IPS DF 6.9 (cell line): ENCODE results near the gene ZNF44.
"Not testable (repeated sequence)": the region's sequence is repeated elsewhere in the genome, so short reads cannot be mapped to it uniquely, and the experiment has no call there.

Experiments used
- DNase-seq: peaks from one replicate; pipeline ENCODE4 v3.0.0-alpha.2; 2013; ENCODE audit warnings: low read depth, low spot score
- H3K27ac ChIP-seq: one replicate; pipeline ENCODE4 v1.5.1; 2013; ENCODE audit warnings: low read length, control low read depth
- H3K27me3 ChIP-seq: 2 replicates; pipeline ENCODE4 v1.6.1; 2013; ENCODE audit warnings: mild to moderate bottlenecking, low read length; ENCODE audit not compliant: control insufficient read depth, insufficient read depth
- H3K36me3 ChIP-seq: 2 replicates; pipeline ENCODE4 v1.6.1; 2013; ENCODE audit warnings: low read length; ENCODE audit not compliant: control insufficient read depth, insufficient read depth
- H3K4me1 ChIP-seq: 2 replicates; pipeline ENCODE4 v1.6.1; 2013; ENCODE audit warnings: low read length; ENCODE audit not compliant: control insufficient read depth, insufficient read depth
- H3K4me3 ChIP-seq: 2 replicates; pipeline ENCODE4 v1.5.1; 2013; ENCODE audit warnings: mild to moderate bottlenecking, low read length
- H3K9me3 ChIP-seq: 2 replicates; pipeline ENCODE4 v1.6.1; 2013; ENCODE audit warnings: low read length, inconsistent platforms; ENCODE audit not compliant: control insufficient read depth, insufficient read depth
- WGBS: extraction: QIAGEN DNeasy Blood & Tissue Kit; methylation state at CpG from one replicate; pipeline ENCODE4 v1.1.7; 2013; ENCODE audit warnings: mixed read lengths, missing lambda C conversion rate; ENCODE audit not compliant: insufficient read length, insufficient coverage; 5-methylcytosine and 5-hydroxymethylcytosine counted together

Gene ZNF44

DNA sequence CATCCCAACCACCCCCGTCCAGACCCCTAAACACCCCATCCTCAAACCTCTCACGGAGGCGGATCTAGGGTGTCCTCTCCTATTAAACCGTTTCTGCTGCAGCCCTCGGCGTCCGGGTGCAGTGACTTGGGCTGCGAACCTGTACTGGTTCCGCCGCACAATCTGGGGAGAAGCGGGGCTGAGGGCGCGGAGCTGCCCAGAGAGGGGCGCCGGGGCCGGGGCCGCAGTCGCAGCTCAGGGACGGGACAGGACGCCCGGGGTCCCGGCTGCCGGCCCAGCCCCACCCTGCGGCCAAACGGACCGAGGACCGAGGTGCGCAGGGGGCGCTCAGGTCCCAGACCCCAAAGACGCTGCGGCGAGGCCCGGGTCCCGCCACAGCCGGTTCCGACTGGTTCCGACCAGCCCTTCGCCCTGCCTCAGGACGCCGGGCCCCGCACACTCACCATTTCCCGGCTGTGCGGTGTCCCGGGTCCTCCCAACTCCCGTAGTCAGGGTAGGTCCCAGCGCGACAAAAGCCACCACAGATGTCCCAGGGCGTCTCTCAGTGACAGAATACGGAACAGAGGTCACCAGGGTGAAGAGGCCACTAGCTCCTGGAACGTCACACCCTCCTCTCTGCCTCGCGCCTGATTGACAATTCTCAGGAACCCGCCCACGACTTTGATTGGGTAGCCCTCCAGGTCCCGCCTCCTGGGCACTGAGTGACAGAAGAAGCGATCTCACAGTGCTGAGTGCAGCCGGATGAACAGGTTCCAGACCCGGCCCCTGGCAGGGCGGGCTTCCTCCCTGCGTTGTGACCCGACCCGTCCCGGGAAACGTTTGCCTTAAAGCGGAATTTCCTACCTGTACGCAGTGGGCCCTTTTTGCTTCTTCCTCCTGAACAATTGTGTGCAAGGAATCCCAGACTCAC lies at the start of gene ZNF44:
Gene ZNF44 (minus strand): TSS at position 635 of the 910 bp plus-strand sequence. CDS start 189 bp downstream, at position 446.
- Histone ChIP-seq H3K9me3 (no peaks in the 10 kb centered on the region), H3K27ac (no peak within 1 kb of the TSS), H3K36me3 (no peaks in the 10 kb centered on the region), H3K27me3 (no peaks in the 10 kb centered on the region), H3K4me3 (peak within 1 kb of the TSS; percentile 88), H3K4me1 (0 out of 2 replicates have a peak, but pooled peaks cover 2% of the 10 kb centered on the region)
- WGBS, result no CpG with 5 or more reads among the region's 66 CpGs
- peak; percentile 96 for DNase-seq

DNA sequence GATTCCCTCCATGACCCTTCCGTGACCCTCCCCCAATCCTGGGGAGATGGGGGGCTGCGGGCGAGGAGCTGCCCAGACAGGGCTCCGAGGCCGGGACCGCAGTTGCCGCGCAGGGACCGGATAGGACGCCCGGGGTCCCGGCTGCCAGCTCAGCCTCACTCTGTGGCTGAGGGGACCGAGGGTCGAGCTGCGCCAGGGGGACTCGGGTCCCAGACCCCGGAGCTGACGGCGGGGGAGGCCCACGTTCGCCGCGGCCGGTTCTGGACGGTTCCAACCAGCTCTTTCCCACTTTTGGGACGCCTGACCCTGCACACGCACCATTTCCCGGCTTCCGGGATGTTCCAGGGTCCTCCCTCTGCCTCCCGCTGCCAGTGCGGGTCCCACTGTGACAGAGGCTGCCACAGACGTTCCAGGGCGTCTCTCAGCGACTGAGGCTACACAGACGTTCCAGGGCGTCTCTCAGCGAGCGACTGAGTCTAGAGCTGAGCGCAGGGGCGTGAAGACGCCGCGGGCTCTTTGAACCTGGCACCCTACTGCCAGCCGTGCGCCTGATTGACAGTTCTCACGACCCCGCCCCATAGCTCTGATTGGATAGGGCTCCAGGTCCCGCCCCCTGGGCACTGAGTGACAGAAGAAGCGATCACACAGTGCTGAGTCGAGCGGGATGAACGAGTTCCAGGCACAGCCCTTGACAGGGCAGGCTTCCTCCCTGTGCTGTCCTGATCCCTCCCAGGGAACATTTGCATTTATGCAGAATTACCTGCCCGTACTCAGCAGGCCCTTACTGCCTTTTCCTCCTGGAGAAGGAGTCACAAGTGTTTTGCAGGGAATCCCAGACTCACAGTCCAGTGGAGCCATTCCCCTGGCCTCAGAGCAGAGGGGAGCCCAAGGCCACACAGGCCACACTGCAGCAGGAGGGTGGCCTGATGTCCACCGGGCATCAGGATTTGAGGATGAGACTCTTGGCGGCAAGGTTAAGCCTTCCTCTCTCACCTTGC lies 38.8 kb upstream of the ZNF44 start, which contains the start of gene ZNF563:
Gene ZNF563 (minus strand): TSS at position 472 of the 998 bp plus-strand sequence. CDS start 151 bp downstream, at position 321.
- peak; percentile 88 for DNase-seq
- H3K9me3 ChIP-seq, result no peaks in the 10 kb centered on the region
- H3K27me3 ChIP-seq, result no peaks in the 10 kb centered on the region; the same call in 1 of the 2 replicates
- WGBS, result no CpG with 5 or more reads among the region's 55 CpGs
- peak within 1 kb of the TSS; percentile 68; the same call in 1 of the 2 replicates for H3K4me3 ChIP-seq
- peaks cover 1% of the 10 kb centered on the region; the same call in 1 of the 2 replicates for H3K4me1 ChIP-seq
- no peak within 1 kb of the TSS for H3K27ac ChIP-seq
- H3K36me3 ChIP-seq, result no peaks in the 10 kb centered on the region

DNA sequence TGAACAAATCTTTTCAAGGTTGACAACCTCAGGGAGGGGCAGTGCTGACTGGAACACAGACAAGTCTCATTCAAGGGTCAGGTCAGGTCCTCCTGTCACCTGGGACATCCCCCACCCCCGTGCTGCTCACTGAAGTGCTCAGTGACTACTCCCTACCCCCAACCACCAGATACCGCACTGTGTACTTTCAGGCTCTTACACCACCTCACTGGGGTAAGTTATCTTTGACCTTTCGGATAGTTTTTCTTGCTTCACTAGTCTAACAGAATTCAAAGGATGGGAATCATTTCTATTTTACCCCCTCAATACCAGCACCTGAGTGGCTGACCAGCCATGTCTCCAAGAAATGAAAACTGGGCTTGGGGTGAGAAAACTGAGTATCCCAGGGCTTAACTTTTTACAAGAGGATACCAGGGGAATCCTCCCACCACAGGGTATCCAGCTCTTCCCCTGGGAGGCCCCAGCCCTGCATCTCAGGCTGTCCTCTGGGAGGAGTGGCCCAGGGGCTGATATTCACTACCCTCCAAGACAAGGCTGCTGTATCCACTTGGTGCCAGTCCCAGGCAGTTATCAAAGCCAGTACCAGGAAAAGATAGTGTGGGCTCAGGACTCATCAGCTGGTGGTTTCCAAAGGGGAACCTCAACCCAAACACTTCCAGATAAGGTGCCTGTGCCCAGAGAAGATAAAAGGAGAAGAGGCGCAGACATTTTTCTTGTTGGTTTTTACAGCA lies 36.7 kb upstream of the ZNF44 start:
- no peaks in the 10 kb centered on the region for H3K36me3 ChIP-seq
- DNase-seq, result no peak
- H3K9me3 ChIP-seq, result no peaks in the 10 kb centered on the region
- no CpG with 5 or more reads among the region's 4 CpGs for WGBS
- H3K4me3 ChIP-seq, result no peak overlapping the region
- no peak overlapping the region for H3K27ac ChIP-seq
- H3K4me1 ChIP-seq, result peaks cover 1% of the 10 kb centered on the region; the same call in 1 of the 2 replicates
- no peaks in the 10 kb centered on the region; the same call in 1 of the 2 replicates for H3K27me3 ChIP-seq

- Histone ChIP-seq H3K36me3 (no peaks in the 10 kb centered on the region), H3K9me3 (no peaks in the 10 kb centered on the region), H3K4me1 (peaks cover 1% of the 10 kb centered on the region; the same call in 1 of the 2 replicates), H3K27ac (no peak overlapping the region), H3K27me3 (no peaks in the 10 kb centered on the region; the same call in 1 of the 2 replicates), H3K4me3 (no peak overlapping the region)
- WGBS, result no CpG with 5 or more reads among the region's 4 CpGs
- no peak for DNase-seq
Measured at GRCh38 chr19:12330340-12330739, 35.7 kb upstream of the ZNF44 start.

DNA sequence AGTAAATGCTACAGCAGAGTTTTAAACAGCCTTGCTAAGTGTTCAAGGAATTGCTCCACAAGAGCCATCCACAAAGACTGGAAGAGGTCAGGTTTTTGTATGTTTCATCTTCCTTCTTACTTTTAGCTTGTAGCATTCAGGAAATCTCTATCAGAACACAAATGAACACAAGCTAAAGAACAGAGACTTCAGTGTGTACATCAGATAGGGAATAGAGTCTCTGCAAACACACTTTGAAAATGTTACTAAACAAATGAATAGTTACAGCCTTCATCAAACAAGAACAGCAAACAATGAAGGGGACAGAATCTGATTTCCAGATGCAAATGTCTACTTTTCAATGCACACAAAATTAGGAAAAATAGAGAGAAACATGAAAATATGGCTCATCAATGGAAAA lies 31.0 kb upstream of the ZNF44 start:
- no peaks in the 10 kb centered on the region for H3K9me3 ChIP-seq
- no peak overlapping the region for H3K27ac ChIP-seq
- H3K4me1 ChIP-seq, result no peaks in the 10 kb centered on the region
- DNase-seq, result no peak
- H3K4me3 ChIP-seq, result no peak overlapping the region
- H3K36me3 ChIP-seq, result no peaks in the 10 kb centered on the region
- H3K27me3 ChIP-seq, result no peaks in the 10 kb centered on the region

DNA sequence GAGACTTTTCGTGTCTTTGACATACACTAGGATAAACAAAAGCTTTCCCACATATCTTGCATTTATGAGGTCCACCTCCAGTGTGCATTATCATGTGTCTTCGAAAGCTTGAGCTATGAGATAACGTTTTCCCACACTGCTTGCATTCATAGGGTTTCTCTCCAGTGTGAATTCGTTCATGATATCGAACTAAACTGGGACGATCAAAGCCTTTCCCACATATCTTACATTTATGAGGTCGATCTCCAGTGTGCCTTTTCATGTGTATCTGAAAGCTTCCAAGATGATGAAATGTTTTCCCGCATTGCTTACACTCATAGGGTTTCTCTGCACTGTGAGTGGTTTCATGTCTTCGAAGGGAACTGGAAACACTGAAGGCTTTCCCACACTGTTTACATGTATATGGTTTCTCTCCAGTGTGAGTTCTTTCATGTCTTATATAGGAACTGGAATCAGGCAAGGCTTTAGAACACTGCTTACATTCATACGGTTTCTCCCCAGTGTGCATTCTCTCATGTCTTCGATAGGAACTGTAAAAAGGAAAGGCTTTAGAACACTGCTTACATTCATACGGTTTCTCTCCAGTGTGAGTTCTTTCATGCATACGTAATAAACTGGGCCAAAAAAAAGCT lies 24.2 kb upstream of the ZNF44 start:
- no peaks in the 10 kb centered on the region; the same call in 1 of the 2 replicates for H3K36me3 ChIP-seq
- no peak overlapping the region for H3K27ac ChIP-seq
- H3K9me3 ChIP-seq, result no peaks in the 10 kb centered on the region
- H3K27me3 ChIP-seq, result no peaks in the 10 kb centered on the region
- DNase-seq, result no peak
- WGBS, result no CpG with 5 or more reads among the region's 13 CpGs
- no peaks in the 10 kb centered on the region for H3K4me1 ChIP-seq
- H3K4me3 ChIP-seq, result no peak overlapping the region

GRCh38 chr19:12314553-12314952 lies 19.9 kb upstream of the ZNF44 start:
- DNase-seq, result no peak
- H3K27me3 ChIP-seq, result no peaks in the 10 kb centered on the region
- H3K4me1 ChIP-seq, result no peaks in the 10 kb centered on the region
- no CpG with 5 or more reads among the region's 7 CpGs for WGBS
- no peak overlapping the region for H3K27ac ChIP-seq
- no peaks in the 10 kb centered on the region; the same call in 1 of the 2 replicates for H3K36me3 ChIP-seq
- H3K4me3 ChIP-seq, result no peak overlapping the region
- H3K9me3 ChIP-seq, result no peaks in the 10 kb centered on the region

- not testable (repeated sequence) for H3K27me3 ChIP-seq, H3K36me3 ChIP-seq, H3K27ac ChIP-seq, H3K4me1 ChIP-seq, H3K4me3 ChIP-seq, DNase-seq, H3K9me3 ChIP-seq
- no CpG with 5 or more reads among the region's 12 CpGs for WGBS
Measured at GRCh38 chr19:12308891-12309290, 14.2 kb upstream of the ZNF44 start.

GRCh38 chr19:12295191-12295590 lies 508 bp upstream of the ZNF44 start:
- no peaks in the 10 kb centered on the region for H3K9me3 ChIP-seq
- H3K36me3 ChIP-seq, result no peaks in the 10 kb centered on the region
- no peak overlapping the region for H3K27ac ChIP-seq
- H3K27me3 ChIP-seq, result no peaks in the 10 kb centered on the region
- no peak for DNase-seq
- H3K4me1 ChIP-seq, result 0 out of 2 replicates have a peak, but pooled peaks cover 2% of the 10 kb centered on the region
- WGBS, result no CpG with 5 or more reads among the region's 11 CpGs
- H3K4me3 ChIP-seq, result peak overlapping the region; percentile 48; the same call in 1 of the 2 replicates
